GM12878 (cell line): Measurements from ENCODE around the gene PLEKHJ1. TPM values are rescaled to one million over a fixed set of nuclear protein-coding genes. Genes with fewer than 3 reads are reported as not detected.

Experiments used
- ATAC-seq: fragments of 200-7000 bp; cut with Tn5 transposase; 3 replicates; pipeline ENCODE4 v1.9.1; 2020; ENCODE audit warnings: mild to moderate bottlenecking, moderate library complexity
- BruUV-seq: library from RNA; stranded (reverse); fragments of 400-500 nt; replicated peaks from 2 replicates; lab custom pipeline; 2021; lab: Mats Ljungman, UMichigan
- CTCF ChIA-PET: fragments of 300-600 bp; sonication (Branson Sonifier 250); formaldehyde crosslinking; extraction: SDS; loops from one replicate; lab custom pipeline; 2021; ENCODE audit warnings: inconsistent platforms; lab: Yijun Ruan, JAX
- POLR2A ChIA-PET: fragments of 350-600 bp; formaldehyde crosslinking; extraction: SDS; loops from one replicate; lab custom pipeline; 2021; ENCODE audit warnings: inconsistent platforms; lab: Charles Lee
- RAD21 ChIA-PET: fragments of 300-600 bp; sonication (Branson Sonifier 250); formaldehyde crosslinking; loops from one replicate; lab custom pipeline; 2023; ENCODE audit warnings: antibody characterized with exemption; ENCODE audit not compliant: unreplicated experiment; lab: Charles Lee
- SMC1A ChIA-PET: fragments of 300-600 bp; sonication (Branson Sonifier 250); formaldehyde crosslinking; loops from one replicate; lab custom pipeline; 2023; ENCODE audit not compliant: unreplicated experiment, uncharacterized antibody; lab: Charles Lee
- DNase-seq: peaks from one replicate; pipeline ENCODE4 v3.0.0-alpha.2; 2011; ENCODE audit warnings: low read depth, low spot score
- FAIRE-seq: peaks from 3 replicates; lab custom pipeline; 2011; peaks lifted over from hg19 to GRCh38; lab: Jason Lieb, UNC
- H2AFZ ChIP-seq: 2 replicates; pipeline ENCODE4 v1.6.0; 2011; ENCODE audit warnings: low read depth, low read length, control low read depth; ENCODE audit not compliant: control insufficient read depth
- H3K27ac ChIP-seq: 2 replicates; pipeline ENCODE4 v1.5.1; 2011; ENCODE audit warnings: control low read depth; ENCODE audit not compliant: control insufficient read depth, insufficient read depth
- H3K27me3 ChIP-seq, 2 experiments: replicated peaks in 1 of 2; 2 replicates each; pipeline versions ENCODE4 v1.6.0 to v1.6.1; 2011; ENCODE audit warnings: low read length in 1 of 2; ENCODE audit not compliant: control insufficient read depth in 2 of 2, insufficient read depth in 2 of 2
- H3K36me3 ChIP-seq, 2 experiments: 2 replicates each; pipeline ENCODE4 v1.5.1; 2011; ENCODE audit warnings: low read length in 1 of 2; ENCODE audit not compliant: control insufficient read depth in 2 of 2, insufficient read depth in 2 of 2
- H3K4me1 ChIP-seq: 2 replicates; pipeline ENCODE4 v1.6.1; 2011; ENCODE audit warnings: mild to moderate bottlenecking, low read length, moderate library complexity, mixed read lengths; ENCODE audit not compliant: control insufficient read depth, insufficient read depth
- H3K4me2 ChIP-seq: 2 replicates; pipeline ENCODE4 v1.6.0; 2011; ENCODE audit warnings: control low read depth; ENCODE audit not compliant: control insufficient read depth, insufficient read depth
- H3K4me3 ChIP-seq: fragments of 200-600 bp; sonication (generic); 2 replicates; pipeline ENCODE4 v1.5.1; 2016
- H3K79me2 ChIP-seq: 2 replicates; pipeline ENCODE4 v1.6.0; 2011; ENCODE audit warnings: low read length; ENCODE audit not compliant: control insufficient read depth, insufficient read depth
- H3K9ac ChIP-seq: 2 replicates; pipeline ENCODE4 v1.8.0; 2011; ENCODE audit warnings: low read length, control low read depth, mixed read lengths; ENCODE audit not compliant: control insufficient read depth, insufficient read depth
- H3K9me3 ChIP-seq: replicated peaks from 3 replicates; pipeline ENCODE4 v1.5.1; 2011; ENCODE audit warnings: mild to moderate bottlenecking, low read length; ENCODE audit not compliant: control insufficient read depth, insufficient read depth
- H4K20me1 ChIP-seq: 2 replicates; pipeline ENCODE4 v1.6.0; 2011; ENCODE audit not compliant: control insufficient read depth, insufficient read depth
- ATF7 ChIP-seq: fragments of 450-650 bp; IDR thresholded peaks from 2 replicates; pipeline ENCODE4 v1.6.1; 2016; ENCODE audit warnings: low read depth, mild to moderate bottlenecking
- CEBPB ChIP-seq, 2 experiments: fragments of 150-350 bp in 1 of 2; IDR thresholded peaks; 2 replicates each; pipeline ENCODE4 v1.6.1; 2012 to 2014; ENCODE audit warnings: low read depth in 2 of 2, low read length in 2 of 2, borderline replicate concordance in 1 of 2, inconsistent platforms in 1 of 2
- ESRRA ChIP-seq: IDR thresholded peaks from 2 replicates; pipeline ENCODE4 v1.6.1; 2012; ENCODE audit warnings: mild to moderate bottlenecking, low read length, improper control_type of control experiment
- FOXK2 ChIP-seq: fragments of 450-650 bp; IDR thresholded peaks from 2 replicates; pipeline ENCODE4 v1.6.1; 2017; ENCODE audit warnings: mild to moderate bottlenecking, moderate library complexity
- MTA2 ChIP-seq: fragments of 450-650 bp; IDR thresholded peaks from 2 replicates; pipeline ENCODE4 v1.6.1; 2016; ENCODE audit warnings: low read depth, mild to moderate bottlenecking, moderate library complexity
- NBN ChIP-seq: fragments of 450-650 bp; IDR thresholded peaks from 2 replicates; pipeline ENCODE4 v1.6.1; 2016
- NR2C2 ChIP-seq: IDR thresholded peaks from 2 replicates; pipeline ENCODE4 v1.6.1; 2011; ENCODE audit warnings: borderline replicate concordance, low read depth; ENCODE audit not compliant: control insufficient read depth, insufficient read length
- POLR2AphosphoS5 ChIP-seq: IDR thresholded peaks from 2 replicates; pipeline ENCODE4 v1.6.1; 2011; ENCODE audit warnings: mild to moderate bottlenecking, low read length, inconsistent platforms
- SIX5 ChIP-seq: IDR thresholded peaks from 2 replicates; pipeline ENCODE4 v1.6.1; 2011; ENCODE audit warnings: mild to moderate bottlenecking, low read depth, low read length, moderate library complexity; ENCODE audit not compliant: severe bottlenecking
- SREBF2 ChIP-seq: IDR thresholded peaks from 2 replicates; pipeline ENCODE4 v1.6.1; 2012; ENCODE audit warnings: mild to moderate bottlenecking, low read length
- TAF1 ChIP-seq: IDR thresholded peaks from 2 replicates; pipeline ENCODE4 v1.6.1; 2011; ENCODE audit warnings: mild to moderate bottlenecking, low read depth, low read length, borderline replicate concordance
- TCF3 ChIP-seq: IDR thresholded peaks from 2 replicates; pipeline ENCODE4 v1.6.1; 2012; ENCODE audit warnings: low read depth, mild to moderate bottlenecking, low read length, borderline replicate concordance; ENCODE audit not compliant: insufficient read depth
- ZNF384 ChIP-seq: IDR thresholded peaks from 2 replicates; pipeline ENCODE4 v1.6.1; 2012; ENCODE audit warnings: low read depth, mild to moderate bottlenecking, low read length, improper control_type of control experiment, borderline replicate concordance
- ZZZ3 ChIP-seq: IDR thresholded peaks from 2 replicates; pipeline ENCODE4 v1.6.1; 2011; ENCODE audit warnings: low read depth; ENCODE audit not compliant: control insufficient read depth, insufficient read length
- WGBS: methylation state at CpG from one replicate; pipeline ENCODE4 v1.1.6; 2016; ENCODE audit warnings: low lambda C conversion rate; ENCODE audit not compliant: insufficient replicate concordance, insufficient coverage; ENCODE audit errors: missing lambda C conversion rate; 5-methylcytosine and 5-hydroxymethylcytosine counted together
- in situ Hi-C: fragments of 300-500 bp; cut with MboI; formaldehyde crosslinking; loops from 9 replicates; pipeline ENCODE4 v1.14.3; 2018; ENCODE audit warnings: mixed read lengths
- intact Hi-C: fragments of 100-400 bp; cut with micrococcal nuclease; formaldehyde crosslinking; loops from one replicate; pipeline ENCODE4 v1.14.2; 2022; ENCODE audit not compliant: unreplicated experiment
- polyA plus RNA-seq, 11 experiments: library from polyadenylated mRNA; depleted of rRNA in 4 of 11; unstranded in 6 of 11; stranded (reverse) in 5 of 11; fragments of >200 nt; fragmentation: Nextera tagmentation in 4 of 11; fragmentation: Illumina TruSeq in 1 of 11; extraction: Ambion mirVana in 4 of 11; extraction: Trizol in 1 of 11; gene quantifications; 1 replicate in 1 of 11; 2 replicates in 10 of 11; pipeline versions ENCODE4 v1.2.1 to v1.2.3, GENCODE V29; 2011 to 2016; ENCODE audit warnings: inconsistent platforms in 2 of 11, missing spikeins in 2 of 11, low read depth in 1 of 11
- total RNA-seq, 4 experiments: library from RNA; depleted of rRNA in 3 of 4; stranded (reverse); fragments of >200 nt in 3 of 4; fragmentation: Illumina TruSeq in 1 of 4; extraction: Trizol in 1 of 4; gene quantifications; 2 replicates each; pipeline versions ENCODE4 v1.2.1 to v1.2.3, GENCODE V29; 2013 to 2021
- TF ChIP-seq, protein P1 (sequence below): fragments of 450-650 bp; IDR thresholded peaks from 2 replicates; pipeline ENCODE4 v1.6.1; 2018; ENCODE audit warnings: borderline replicate concordance, mild to moderate bottlenecking; ENCODE audit not compliant: partially characterized antibody
- TF ChIP-seq, protein P2 (sequence below): fragments of 450-650 bp; IDR thresholded peaks from 2 replicates; pipeline ENCODE4 v1.6.1; 2017; ENCODE audit warnings: borderline replicate concordance
- TF ChIP-seq, protein P3 (sequence below): fragments of 450-650 bp; IDR thresholded peaks from 2 replicates; pipeline ENCODE4 v1.6.1; 2017; ENCODE audit warnings: mild to moderate bottlenecking, low read depth, inconsistent platforms; ENCODE audit not compliant: poor library complexity, severe bottlenecking
- TF ChIP-seq, protein P4 (sequence below): IDR thresholded peaks from 2 replicates; pipeline ENCODE4 v1.6.1; 2011; ENCODE audit warnings: borderline replicate concordance, low read depth, mild to moderate bottlenecking, moderate library complexity, low read length; ENCODE audit not compliant: insufficient read depth, poor library complexity, severe bottlenecking

PLEKHJ1 gene
- total and polyA plus RNA-seq, 10 of the 15 experiments (the other 5 are each of a cell fraction or from before 2014, with no cell fraction given): 1.3 to 133 (median 75.0) TPM

DNA sequence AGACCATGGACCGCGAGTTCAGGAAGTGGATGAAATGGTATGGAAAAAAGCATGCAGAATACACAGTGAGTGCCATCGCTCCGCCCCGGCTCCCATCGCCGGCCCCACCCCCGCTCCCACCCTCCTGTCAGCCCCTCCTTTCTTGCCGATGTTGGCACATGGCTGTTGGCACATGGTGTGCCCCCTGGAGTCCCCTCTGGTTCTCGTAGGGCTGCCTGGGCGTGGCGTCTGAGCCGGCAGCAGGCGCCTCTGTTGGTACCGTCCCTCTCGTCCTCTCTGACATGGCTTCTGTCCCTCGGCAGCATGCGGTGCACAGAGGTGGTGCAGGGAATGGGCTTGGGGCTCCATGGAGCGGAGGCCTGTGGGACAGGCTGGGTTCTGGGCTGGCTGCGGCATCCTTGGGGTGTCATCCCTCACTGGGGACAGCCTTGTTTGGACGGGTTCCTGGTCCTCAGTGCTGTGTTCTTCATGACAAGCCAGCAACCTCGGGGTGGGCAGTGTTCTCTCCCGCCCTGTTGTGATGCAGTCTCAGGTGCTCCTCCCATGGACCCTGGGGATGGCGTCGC lies 41.5 kb downstream of the PLEKHJ1 start:
- 94% methylated on average over 17 of the region's 25 CpGs for WGBS
- no peak for TF ChIP-seq POLR2AphosphoS5
- TF ChIP-seq, protein P1, sequence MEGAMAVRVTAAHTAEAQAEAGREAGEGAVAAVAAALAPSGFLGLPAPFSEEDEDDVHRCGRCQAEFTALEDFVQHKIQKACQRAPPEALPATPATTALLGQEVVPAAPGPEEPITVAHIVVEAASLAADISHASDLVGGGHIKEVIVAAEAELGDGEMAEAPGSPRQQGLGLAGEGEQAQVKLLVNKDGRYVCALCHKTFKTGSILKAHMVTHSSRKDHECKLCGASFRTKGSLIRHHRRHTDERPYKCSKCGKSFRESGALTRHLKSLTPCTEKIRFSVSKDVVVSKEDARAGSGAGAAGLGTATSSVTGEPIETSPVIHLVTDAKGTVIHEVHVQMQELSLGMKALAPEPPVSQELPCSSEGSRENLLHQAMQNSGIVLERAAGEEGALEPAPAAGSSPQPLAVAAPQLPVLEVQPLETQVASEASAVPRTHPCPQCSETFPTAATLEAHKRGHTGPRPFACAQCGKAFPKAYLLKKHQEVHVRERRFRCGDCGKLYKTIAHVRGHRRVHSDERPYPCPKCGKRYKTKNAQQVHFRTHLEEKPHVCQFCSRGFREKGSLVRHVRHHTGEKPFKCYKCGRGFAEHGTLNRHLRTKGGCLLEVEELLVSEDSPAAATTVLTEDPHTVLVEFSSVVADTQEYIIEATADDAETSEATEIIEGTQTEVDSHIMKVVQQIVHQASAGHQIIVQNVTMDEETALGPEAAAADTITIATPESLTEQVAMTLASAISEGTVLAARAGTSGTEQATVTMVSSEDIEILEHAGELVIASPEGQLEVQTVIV: no peak
- no peak for TF ChIP-seq TCF3
- TF ChIP-seq ZZZ3: no peak
- no peak for TF ChIP-seq SIX5
- no peak for TF ChIP-seq SREBF2
- no peak for TF ChIP-seq ZNF384
- no peak for TF ChIP-seq ESRRA
- TF ChIP-seq, protein P2, sequence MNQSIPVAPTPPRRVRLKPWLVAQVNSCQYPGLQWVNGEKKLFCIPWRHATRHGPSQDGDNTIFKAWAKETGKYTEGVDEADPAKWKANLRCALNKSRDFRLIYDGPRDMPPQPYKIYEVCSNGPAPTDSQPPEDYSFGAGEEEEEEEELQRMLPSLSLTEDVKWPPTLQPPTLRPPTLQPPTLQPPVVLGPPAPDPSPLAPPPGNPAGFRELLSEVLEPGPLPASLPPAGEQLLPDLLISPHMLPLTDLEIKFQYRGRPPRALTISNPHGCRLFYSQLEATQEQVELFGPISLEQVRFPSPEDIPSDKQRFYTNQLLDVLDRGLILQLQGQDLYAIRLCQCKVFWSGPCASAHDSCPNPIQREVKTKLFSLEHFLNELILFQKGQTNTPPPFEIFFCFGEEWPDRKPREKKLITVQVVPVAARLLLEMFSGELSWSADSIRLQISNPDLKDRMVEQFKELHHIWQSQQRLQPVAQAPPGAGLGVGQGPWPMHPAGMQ: no peak
- no peak for TF ChIP-seq NBN
- no peak for TF ChIP-seq NR2C2
- TF ChIP-seq MTA2: no peak
- TF ChIP-seq, protein P3, sequence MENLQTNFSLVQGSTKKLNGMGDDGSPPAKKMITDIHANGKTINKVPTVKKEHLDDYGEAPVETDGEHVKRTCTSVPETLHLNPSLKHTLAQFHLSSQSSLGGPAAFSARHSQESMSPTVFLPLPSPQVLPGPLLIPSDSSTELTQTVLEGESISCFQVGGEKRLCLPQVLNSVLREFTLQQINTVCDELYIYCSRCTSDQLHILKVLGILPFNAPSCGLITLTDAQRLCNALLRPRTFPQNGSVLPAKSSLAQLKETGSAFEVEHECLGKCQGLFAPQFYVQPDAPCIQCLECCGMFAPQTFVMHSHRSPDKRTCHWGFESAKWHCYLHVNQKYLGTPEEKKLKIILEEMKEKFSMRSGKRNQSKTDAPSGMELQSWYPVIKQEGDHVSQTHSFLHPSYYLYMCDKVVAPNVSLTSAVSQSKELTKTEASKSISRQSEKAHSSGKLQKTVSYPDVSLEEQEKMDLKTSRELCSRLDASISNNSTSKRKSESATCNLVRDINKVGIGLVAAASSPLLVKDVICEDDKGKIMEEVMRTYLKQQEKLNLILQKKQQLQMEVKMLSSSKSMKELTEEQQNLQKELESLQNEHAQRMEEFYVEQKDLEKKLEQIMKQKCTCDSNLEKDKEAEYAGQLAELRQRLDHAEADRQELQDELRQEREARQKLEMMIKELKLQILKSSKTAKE: no peak
- no peak for TF ChIP-seq TAF1
- TF ChIP-seq CEBPB (IDR thresholded peaks at IDR 0.05; ENCODE audit: borderline replicate concordance in 1 of 2, low read depth in 2 of 2, low read length in 2 of 2): no peak
- no peak for TF ChIP-seq ATF7
- TF ChIP-seq FOXK2: no peak
- TF ChIP-seq, protein P4, sequence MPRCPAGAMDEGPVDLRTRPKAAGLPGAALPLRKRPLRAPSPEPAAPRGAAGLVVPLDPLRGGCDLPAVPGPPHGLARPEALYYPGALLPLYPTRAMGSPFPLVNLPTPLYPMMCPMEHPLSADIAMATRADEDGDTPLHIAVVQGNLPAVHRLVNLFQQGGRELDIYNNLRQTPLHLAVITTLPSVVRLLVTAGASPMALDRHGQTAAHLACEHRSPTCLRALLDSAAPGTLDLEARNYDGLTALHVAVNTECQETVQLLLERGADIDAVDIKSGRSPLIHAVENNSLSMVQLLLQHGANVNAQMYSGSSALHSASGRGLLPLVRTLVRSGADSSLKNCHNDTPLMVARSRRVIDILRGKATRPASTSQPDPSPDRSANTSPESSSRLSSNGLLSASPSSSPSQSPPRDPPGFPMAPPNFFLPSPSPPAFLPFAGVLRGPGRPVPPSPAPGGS: no peak

More for the DNA sequence above, 41.5 kb downstream of the PLEKHJ1 start:
- Histone ChIP-seq H3K4me2 (no peak overlapping the region), H3K36me3 (peaks cover 11 to 67% of the 10 kb centered on the region in 2 experiments; a peak in 3 of 4 replicates), H3K9me3 (no peaks in the 10 kb centered on the region), H3K4me3 (no peak overlapping the region), H4K20me1 (0 out of 2 replicates have a peak, but pooled peaks cover 2% of the 10 kb centered on the region), H3K79me2 (peaks cover 5% of the 10 kb centered on the region; the same call in 1 of the 2 replicates), H3K27me3 (no peaks in the 10 kb centered on the region), H3K9ac (no peak overlapping the region), H3K27ac (no peak overlapping the region), H3K4me1 (no peaks in the 10 kb centered on the region), H2AFZ (no peak overlapping the region)
- intact Hi-C loops (no loop called here), in situ Hi-C loops (no loop called here)
- DNase-seq (no peak), FAIRE-seq (no peak), ATAC-seq (no peak)
- POLR2A ChIA-PET: no interaction called here
- RAD21 ChIA-PET: no interaction called here
- SMC1A ChIA-PET: no interaction called here
- BruUV-seq: no TSS peak
- CTCF ChIA-PET: no interaction called here
